HS-27A (cell line): Measurements from ENCODE around the gene KIF26A.
"Not testable (repeated sequence)": the region's sequence is repeated elsewhere in the genome, so short reads cannot be mapped to it uniquely, and the experiment has no call there.

ENCODE experiments used
- DNase-seq: peaks from one replicate; pipeline ENCODE4 v3.0.0-alpha.2; 2012; ENCODE audit warnings: low read depth, missing footprints

The KIF26A gene

DNA sequence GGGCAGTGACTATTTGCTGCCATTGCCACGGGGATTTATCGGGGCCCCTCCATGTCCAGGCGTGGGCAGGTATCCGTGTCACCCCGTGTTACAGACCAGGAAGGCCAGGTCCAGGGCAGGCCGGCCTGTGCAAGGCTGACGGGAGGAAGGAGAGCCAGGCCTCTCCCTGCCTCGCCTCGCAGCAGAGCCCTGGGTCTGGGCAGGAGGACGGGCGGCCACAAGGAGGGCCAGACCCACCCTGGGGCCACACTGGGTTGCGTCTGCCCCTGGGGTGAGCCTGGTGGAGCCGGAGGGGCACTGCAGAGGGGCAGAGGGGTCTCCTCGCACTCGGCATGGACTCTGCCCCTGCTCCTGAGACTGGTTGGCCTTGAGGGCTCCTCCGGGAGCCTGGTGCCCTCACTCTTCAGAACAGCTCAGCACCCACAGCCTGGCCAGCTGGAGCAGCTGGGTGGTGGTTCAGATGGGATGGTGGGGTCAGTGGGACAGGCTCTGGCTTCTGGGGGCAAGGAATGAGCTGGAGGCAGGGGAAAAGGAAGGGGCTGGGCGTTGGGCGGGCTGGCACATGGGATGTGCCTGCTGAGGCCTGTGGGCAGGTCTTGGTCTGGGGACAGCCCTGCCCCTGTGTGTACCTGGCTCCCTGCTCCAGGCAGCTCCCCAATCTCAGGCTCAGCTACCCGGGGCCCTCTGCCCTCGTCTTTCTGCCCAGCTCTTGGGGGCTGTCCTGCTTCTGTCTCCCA is 53.9 kb downstream of the KIF26A start:
- no peak for DNase-seq

DNA sequence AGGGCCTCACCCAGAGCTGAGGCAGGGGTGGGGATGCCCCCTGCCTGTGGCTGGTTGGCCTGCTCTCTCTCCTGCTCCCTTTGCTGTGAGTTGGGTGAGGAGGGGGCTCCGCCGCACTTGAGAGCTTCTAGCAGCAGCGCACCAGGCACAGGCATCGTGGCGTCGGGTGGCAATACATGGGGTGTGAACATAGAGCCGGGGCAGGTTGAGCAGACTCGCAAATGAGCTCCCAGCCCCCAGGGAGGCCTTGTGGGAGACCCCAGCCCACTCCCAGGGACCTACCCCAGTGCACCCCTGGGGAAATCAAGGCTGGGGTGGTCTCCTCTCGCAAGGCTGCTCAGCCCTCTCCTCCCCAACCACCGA is 54.5 kb downstream of the KIF26A start:
- no peak for DNase-seq

DNA sequence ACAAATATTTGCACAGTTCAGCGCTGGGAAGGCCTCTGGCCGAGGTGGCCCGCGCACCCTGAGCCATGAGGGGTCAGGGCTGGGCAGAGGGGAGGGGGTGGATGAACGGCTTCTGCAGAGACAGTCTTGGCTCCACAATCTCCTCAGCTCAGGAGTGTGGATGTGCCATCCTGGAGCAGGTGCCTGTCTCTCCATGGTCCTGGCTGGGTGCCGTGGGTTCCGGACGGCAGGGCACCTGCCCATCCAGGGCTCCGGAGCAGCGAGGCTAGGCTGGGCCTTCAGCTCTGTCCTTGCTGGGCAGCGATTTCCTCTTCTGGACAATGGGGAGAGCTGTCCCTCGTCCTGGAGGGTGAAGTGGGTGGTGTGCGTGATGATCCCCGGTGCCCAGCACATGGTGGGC is 55.6 kb downstream of the KIF26A start:
- DNase-seq: no peak

DNA sequence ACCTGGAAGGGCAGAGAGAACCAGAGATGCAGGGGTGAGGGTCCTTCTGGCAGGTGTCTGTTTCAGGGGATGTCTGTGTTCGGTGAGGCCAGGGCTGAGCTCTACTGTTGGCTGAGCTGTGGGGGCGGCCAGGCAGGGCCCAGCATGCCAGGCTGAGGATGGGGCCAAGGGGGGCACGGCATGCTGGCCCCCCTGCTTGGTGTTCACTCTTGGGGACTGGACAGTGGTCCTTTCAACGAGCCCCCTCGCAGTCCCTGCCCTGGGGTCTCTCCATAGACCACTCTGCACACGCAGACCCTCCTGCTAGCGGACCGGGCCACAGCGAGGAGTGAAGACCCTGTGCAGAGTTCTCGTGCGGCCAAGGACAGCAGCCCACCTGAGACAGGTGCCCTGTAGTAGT is 56.3 kb downstream of the KIF26A start:
- no peak for DNase-seq

DNA sequence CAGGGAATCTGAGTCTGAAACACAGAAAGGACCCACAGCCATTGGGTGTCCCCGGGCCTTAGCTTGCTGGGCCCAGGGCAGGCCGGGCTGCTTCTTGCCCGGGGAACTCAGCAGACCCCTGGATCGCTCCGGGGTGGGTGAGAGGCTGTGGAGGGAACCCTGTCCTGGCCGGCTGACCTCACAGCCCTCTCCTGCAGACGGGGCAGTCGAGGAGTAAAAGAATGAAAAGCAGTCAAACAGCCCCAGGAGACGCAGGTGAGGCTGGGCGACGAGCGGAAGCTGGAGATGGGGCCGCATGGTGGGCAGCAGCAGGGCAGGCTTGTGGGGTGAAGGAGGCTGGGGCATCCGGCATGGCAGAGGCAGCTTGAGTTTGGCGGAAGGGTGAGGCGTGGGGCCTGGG is 57.0 kb downstream of the KIF26A start:
- no peak for DNase-seq

DNA sequence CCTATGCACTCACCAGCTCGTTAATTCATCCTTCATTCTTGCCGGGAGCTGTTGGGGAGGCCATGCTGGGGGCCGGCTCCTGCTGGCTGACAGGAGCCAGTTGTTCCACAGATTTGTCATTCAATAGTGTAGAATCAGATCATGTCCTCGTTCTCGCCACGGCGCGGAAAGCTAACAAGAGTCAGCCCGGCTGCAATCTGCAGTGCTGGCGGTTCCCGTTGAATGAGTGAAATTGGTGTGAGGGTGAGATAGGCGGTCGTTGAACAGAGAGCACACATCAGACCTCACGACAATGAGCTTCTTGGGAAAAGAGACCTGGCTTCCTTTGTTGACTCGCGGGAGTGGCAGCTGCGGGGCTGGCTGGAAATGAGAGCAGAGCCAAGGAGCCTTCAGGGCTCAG is 57.5 kb downstream of the KIF26A start:
- DNase-seq: no peak

DNA sequence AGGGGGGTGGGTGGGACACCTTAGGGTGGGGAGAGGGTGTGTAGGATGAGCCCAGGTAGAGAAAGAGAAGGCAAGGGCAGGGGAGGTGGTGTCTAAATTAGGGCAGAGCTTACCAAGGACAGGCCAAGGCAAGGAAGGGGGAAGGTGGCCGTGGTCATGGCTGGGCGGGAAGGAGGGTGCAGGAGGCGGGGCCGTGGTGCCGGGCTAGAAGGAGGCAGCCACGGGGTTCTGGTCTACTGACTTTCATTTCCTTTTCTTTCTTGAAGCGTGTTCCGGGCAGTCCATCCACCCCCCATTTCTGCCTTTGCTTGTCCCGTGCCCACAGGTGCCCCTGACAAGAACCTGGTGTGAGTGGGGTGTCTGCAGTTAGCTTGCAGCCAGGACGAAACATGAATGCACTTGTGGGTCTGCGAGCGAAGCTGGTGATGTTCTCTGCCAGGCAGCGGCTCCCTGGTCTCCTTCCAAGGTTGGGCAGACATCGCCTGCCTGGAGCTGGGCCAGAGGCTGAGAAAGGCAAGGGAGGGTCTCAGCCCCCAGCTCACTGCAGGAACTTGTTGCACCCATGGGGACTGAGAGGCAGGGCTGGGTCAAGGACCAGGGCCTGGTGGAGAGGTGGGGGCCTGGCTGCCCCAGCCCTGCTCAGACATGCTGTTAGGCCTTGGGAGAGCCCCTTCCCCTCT is 58.2 kb downstream of the KIF26A start:
- no peak for DNase-seq

DNA sequence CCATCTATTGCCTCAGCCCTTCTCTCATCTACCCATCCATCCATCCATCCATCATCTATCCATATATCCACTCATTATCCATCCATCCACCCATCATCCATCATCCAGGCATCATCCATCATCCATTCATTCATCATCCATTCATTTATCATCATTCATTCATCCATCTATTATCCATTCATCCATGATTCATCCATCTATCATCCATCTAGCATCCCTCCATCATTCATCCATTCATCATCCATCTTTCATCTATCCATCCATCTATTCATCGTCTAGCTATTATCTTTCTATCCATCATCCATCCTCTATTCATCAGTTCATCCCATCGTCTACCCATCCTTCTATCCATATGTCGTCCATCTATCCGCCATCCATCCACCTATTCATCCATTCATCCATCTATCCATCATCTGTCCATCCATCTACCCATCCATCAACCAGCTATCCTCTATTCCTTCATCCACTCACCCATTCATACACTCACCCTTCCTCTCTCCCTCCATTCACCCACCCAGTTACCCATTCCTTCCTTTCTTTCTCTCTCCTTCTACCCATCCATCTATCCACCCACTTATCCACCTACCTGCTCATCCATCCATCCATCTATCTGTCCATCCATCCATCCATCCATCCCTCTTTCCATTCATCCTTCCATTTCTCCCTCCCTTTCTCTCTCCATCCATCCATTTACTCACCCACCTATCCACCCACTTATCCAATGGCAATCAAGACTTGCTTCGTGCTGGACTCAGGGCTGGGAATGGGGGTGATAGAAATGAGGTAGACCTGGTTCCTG is 59.3 kb downstream of the KIF26A start:
- no peak for DNase-seq

DNA sequence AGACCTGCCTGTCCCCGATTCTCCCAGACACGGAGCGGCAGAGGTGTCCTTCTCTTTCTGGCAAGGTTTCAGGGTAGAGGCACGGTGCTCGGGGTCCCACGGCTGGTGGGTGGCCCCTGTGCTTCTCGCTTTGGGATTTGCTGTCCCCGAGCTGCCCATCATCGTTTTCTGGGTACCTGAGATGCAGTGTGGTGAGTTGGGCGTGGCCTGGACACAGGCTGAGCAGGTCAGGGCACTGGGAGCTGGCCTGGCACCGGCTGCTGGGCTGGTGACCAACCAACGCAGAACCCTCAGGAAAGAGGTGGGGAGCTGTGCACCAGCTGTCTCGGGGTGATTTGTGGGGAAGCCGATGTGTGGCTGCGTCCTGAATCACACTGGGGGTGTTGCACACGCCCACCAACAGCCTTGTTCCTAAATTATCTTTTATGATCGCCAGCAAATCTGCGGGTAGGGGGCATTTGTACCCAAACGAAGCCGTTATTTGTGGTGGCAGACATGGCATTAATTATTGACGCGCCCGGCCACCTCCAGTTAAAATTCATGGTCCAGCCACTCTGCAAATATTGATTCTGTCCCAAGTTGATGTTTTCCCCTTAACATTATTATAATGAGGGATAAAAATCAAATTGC is 61.0 kb downstream of the KIF26A start:
- DNase-seq: no peak

DNA sequence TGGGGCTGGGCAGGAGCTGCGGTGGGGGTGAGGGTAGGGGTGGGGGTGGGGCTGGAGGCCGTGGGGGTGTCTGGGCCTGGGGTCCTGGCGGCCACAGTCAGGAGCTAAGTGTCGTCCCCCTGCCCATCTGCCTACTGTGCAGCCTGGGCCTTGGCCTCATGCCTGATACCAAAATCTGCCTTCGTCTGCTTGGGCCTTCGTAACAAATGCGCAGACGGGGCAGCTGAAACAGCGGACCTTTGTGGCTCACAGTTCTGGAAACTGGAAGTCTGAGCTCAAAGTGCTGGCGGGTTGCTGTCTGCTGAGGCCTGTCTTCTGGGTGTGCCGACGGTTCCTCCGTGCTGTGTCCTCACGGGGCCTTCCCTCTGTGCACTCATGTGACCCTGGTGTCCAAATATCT is 61.7 kb downstream of the KIF26A start:
- DNase-seq: no peak

DNA sequence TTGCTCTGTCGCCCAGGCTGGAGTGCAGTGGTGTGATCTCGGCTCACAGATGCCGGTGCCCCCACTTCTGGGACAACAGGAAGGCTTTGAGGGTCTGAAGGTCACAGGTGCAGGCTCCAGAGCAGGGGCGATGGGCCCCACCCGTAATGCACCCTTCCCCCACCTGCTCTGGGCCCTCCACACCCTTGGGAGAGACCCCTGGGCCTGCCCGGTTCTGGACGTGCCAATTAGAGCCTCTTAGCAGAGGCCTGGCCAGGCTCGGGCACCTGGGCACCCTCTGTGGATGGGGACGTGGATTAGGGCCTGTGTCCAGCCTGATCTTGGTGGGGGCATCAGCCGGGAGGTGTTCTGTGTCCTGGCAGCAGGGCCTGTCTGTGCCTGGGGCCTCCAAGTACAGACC is 62.2 kb downstream of the KIF26A start:
- no peak for DNase-seq

DNA sequence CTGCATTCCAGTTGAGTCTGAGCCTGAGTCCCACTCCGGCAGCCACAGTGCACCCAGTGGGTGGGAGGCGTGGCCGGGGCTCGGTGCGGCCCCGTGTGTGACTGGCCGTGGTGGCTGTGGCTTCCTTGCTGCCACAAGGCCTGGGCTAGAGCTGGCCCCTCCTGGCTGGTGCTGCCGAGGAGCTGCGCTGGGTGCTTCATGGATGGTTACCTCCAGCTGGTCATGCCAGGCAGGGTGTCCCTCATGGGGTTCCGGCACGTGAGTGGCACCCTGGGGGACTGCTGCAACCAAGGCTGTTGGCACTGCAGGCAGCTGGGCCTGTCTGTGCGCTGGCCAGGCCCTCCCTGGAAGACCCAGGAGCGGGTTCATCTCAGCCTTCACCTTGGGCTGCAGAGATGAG is 62.7 kb downstream of the KIF26A start:
- DNase-seq: no peak

DNA sequence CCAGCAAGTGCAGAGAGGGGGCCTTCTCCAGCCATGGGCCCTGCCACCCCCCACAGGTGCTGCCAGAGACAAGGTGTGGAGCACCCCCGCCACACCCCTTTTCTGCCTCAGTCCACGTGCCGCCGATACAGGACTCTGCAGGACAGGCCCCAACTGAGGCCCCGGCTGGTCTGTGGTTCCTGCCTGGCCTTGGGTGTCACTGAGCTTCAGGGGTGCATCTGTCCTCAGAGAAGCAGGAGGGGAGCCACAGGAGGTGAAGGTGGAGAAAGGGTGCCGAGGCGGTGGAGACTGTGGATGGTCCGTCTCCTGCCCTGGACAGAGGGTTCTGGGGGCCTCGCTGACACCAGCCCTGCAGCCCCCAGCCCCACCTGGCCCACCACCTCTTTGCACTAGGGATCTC is 63.1 kb downstream of the KIF26A start:
- no peak for DNase-seq

DNA sequence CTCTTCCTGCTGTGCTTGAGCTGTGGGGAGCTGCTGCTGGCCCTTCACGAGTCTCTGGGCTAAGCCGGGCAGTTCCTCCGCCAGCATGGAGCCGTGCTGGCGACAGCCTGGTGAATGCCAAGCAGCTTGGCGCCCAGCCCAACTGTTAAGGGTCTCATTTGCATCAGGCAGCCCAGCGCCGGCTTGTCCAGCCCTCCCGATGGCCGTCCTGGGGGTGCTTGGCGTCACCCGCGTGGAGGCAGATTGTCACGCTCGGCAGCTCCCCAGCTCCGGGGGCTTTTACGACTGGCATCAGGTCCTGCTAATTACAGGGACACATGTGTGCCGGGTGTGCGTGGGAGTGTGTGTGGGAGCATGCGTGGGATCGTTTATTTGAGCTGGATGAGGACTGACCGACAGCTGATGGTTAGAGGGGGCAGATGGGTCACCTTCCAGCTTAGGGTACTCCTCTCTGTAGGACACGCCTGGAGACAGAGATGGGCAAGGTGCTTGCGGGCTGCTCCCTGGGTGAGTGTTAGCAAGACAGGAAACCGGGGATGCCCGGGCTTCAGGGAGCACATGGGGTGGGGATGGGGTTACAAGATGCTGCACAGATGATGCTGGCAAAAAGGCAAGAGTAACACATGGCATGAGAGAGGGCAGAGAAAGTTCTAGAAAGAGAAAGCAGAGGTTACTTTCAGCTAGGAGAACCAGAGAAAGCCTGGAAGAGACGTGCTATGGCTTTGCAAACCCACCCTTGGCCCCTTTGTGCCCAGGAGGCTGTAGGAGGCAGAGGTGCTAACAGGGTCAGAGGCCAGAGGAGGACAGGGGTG is 64.1 kb downstream of the KIF26A start:
- DNase-seq: no peak

DNA sequence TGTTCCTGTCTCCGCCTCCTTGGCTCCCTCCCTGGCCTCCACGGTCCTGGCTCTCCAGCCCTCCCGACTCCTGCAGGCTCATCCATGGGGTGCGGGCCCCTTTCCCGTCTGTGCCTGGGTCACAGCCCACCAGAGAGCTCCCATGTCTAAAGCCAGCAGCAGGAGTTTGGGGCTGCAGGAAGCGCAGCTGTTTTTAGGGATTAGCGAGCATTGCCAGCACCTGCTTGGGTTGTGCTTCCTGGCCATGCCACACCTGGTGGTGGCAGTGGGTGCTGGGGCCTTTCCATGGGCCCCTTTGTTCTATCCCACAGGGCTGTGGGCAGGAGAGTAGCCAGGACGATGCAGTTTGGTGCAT is 64.7 kb downstream of the KIF26A start:
- no peak for DNase-seq

DNA sequence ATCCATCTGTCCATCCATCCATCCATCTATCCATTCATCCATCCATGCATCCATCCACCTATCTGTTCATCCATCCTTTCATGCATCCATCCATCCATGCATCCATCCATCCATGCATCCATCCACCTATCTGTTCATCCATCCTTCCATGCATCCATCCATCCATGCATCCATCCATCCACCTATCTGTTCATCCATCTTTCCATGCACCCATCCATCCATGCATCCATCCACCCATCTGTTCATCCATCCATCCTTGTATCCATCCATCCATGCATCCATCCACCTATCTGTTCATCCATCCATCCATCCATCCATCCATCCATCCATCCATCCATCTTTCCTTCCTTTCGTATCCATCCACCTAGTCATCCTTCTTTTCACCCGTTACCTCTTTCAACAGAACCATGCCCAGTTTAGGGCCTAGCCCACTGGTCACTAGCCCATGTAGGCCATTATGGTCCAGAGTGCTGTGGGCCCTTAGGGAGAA is 66.3 kb downstream of the KIF26A start:
- no peak for DNase-seq

DNA sequence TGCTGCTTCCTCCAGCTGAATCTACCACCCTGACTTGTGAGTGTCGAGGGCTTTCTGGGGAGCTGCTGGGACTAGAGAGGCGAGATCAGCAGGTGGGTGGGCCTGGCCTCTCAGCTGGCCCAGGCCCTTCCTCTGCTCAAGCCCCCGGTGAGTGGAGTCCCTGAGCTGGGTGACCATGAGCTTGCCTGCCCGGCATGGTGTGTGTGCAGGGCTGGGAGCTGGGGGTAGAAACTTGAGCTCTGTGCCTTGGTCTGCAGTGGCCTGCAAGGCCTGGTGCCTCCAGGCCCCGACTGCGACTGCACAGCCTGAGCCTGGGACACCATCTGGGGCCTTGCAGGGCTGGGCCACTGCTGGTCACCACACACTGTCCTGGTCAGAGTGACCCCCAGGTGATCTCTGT is 67.4 kb downstream of the KIF26A start:
- no peak for DNase-seq

DNA sequence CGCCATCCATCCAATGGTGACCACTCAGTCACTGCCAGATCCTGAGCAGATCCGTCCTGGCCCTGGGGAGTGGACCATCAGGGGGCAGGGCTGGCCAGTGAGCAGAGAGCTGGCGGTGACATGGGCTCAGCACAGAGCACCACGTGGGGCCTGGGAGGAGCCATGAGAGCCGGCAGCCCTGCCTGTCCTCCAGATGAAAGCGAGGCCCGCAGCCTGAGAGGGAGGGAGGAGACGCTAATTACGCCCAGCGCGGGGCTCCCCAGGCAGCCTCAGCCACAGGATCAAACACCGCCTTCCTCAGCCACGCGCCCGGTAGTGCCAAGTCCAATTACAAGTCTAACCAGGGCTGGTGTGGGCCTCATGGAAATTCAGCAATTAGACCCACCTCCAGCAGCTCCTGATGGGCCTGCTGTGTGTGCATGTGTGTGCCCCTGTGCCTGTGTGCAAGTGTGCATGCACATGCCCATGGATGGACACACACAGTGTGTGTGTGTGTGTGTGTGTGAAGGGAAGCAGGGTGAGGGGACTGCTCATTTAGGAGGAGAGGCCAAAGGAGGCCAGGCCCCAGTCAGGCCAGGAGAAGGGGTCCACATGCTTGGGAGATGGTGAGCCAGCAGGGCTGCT is 68.0 kb downstream of the KIF26A start:
- DNase-seq: no peak

DNA sequence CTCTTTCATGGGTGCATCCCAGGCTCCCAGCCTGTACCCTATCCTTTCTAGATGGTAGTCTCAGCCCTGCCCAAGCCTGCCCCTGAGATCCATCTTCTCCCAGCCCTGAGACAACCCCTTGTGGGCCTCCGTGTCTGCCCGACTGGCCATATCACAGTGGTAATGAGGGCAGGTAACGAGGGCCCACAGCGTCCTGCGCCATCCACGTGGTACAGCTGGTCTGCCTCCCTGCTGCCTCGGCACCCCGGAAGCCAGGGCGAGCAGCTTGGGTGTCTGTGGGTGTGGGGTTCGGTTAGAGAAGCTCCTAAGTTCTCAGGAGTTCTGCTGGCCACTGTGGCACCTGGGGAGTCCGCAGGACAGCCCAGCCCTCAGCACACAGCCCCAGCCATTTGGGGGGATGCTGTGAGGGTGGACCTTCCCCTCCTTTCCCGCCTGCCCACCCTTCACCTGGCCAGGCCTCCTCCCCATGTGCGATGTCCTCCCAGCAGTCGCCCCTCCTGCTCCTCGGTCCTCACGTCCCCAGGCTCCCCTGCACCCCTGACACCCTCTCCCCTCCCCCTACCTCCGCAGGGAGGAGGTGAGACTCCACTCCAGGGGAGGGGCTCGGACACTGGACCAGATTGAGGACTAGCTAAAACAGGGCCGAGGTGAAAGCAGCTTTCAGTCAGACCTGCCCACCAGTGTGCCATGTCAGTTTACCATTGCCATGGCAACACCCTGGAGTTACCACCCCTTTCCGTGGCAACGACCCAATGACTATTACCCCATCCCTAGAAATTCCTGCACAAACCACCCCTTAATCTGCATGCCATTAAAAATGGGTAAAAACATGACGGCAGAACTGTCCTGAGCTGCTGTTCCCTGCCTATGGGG is 69.0 kb downstream of the KIF26A start:
- DNase-seq: no peak

DNA sequence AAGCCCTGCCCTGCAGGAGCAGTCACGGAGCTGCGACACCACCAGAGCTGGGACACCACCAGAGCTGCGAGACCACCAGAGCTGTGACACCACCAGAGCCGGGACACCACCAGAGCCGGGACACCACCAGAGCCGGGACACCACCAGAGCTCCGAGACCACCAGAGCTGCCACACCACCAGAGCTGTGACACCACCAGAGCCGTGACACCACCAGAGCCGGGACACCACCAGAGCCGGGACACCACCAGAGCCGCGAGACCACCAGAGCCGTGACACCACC is 69.6 kb downstream of the KIF26A start:
- DNase-seq: not testable (repeated sequence)

DNA sequence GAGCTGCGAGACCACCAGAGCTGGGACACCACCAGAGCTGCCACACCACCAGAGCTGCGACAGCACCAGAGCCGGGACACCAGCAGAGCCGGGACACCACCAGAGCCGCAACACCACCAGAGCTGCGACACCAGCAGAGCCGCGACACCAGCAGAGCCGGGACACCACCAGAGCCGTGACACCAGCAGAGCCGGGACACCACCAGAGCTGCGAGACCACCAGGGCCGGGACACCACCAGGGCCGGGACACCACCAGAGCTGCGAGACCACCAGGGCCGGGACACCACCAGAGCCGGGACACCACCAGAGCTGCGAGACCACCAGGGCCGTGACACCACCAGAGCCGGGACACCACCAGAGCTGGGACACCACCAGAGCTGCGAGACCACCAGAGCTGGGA is 69.9 kb downstream of the KIF26A start:
- not testable (repeated sequence) for DNase-seq
